Keratinocyte (primary cell): ENCODE measurements around the gene NATD1. TPM values are rescaled to one million over a fixed set of nuclear protein-coding genes. Genes with fewer than 3 reads are reported as not detected.
A peak's percentile ranks its signal among the peaks of the same experiment; 100 is the strongest.

Source experiments
- DNase-seq: peaks from one replicate; pipeline ENCODE4 v3.0.0-alpha.2; 2011; ENCODE audit warnings: low read depth, missing footprints, low spot score
- FAIRE-seq: peaks from 2 replicates; lab custom pipeline; 2011; peaks lifted over from hg19 to GRCh38; lab: Jason Lieb, UNC
- H2AFZ ChIP-seq: 2 replicates; pipeline ENCODE4 v1.6.0; 2012; ENCODE audit warnings: low read length, control low read depth, inconsistent platforms; ENCODE audit not compliant: control insufficient read depth
- H3K27ac ChIP-seq: 2 replicates; pipeline ENCODE4 v1.5.1; 2011; ENCODE audit warnings: low read length; ENCODE audit not compliant: control insufficient read depth, insufficient read depth
- H3K27me3 ChIP-seq: 3 replicates; pipeline ENCODE4 v1.6.0; 2011; ENCODE audit warnings: low read length; ENCODE audit not compliant: control insufficient read depth, insufficient read depth; ENCODE audit errors: extremely low read depth
- H3K36me3 ChIP-seq, 2 experiments: 2 replicates in 1 of 2; 3 replicates in 1 of 2; pipeline ENCODE4 v1.5.1; 2011; ENCODE audit warnings: low read length in 2 of 2, mild to moderate bottlenecking in 1 of 2; ENCODE audit not compliant: control insufficient read depth in 2 of 2, insufficient read depth in 2 of 2; ENCODE audit errors: extremely low read depth in 1 of 2
- H3K4me1 ChIP-seq: 3 replicates; pipeline ENCODE4 v1.5.1; 2011; ENCODE audit warnings: low read length; ENCODE audit not compliant: control insufficient read depth, insufficient read depth; ENCODE audit errors: extremely low read depth
- H3K4me2 ChIP-seq: 3 replicates; pipeline ENCODE4 v1.6.0; 2011; ENCODE audit warnings: low read depth, low read length; ENCODE audit not compliant: control insufficient read depth, insufficient read depth; ENCODE audit errors: extremely low read depth
- H3K4me3 ChIP-seq, 3 experiments: fragments of 200-600 bp in 1 of 3; sonication (generic) in 1 of 3; 2 replicates in 2 of 3; 3 replicates in 1 of 3; pipeline ENCODE4 v1.5.1; 2011 to 2016; ENCODE audit warnings: low read length in 3 of 3, mild to moderate bottlenecking in 3 of 3, control low read depth in 2 of 3, inconsistent platforms in 1 of 3, low read depth in 1 of 3, mixed read lengths in 1 of 3, mixed run types in 1 of 3, moderate library complexity in 1 of 3; ENCODE audit not compliant: control insufficient read depth in 2 of 3, insufficient read depth in 2 of 3; ENCODE audit errors: extremely low read depth in 1 of 3
- H3K79me2 ChIP-seq: 2 replicates; pipeline ENCODE4 v1.6.0; 2012; ENCODE audit warnings: low read length; ENCODE audit not compliant: control insufficient read depth, insufficient read depth
- H3K9ac ChIP-seq: 3 replicates; pipeline ENCODE4 v1.6.0; 2011; ENCODE audit warnings: low read length; ENCODE audit not compliant: control insufficient read depth, insufficient read depth; ENCODE audit errors: extremely low read depth
- H3K9me1 ChIP-seq: 3 replicates; pipeline ENCODE4 v1.6.0; 2011; ENCODE audit warnings: low read length; ENCODE audit not compliant: control insufficient read depth, insufficient read depth; ENCODE audit errors: extremely low read depth
- H3K9me3 ChIP-seq: 2 replicates; pipeline ENCODE4 v1.5.1; 2012; ENCODE audit warnings: low read depth, low read length; ENCODE audit not compliant: control insufficient read depth
- H4K20me1 ChIP-seq: 3 replicates; pipeline ENCODE4 v1.6.0; 2011; ENCODE audit warnings: low read length; ENCODE audit not compliant: control insufficient read depth, insufficient read depth; ENCODE audit errors: extremely low read depth
- EZH2 ChIP-seq: IDR thresholded peaks from one replicate; pipeline ENCODE4 v1.6.1; 2012; ENCODE audit warnings: inconsistent platforms, mild to moderate bottlenecking, low read length, moderate library complexity
- dilution Hi-C: fragments of 300-500 bp; cut with MboI; formaldehyde crosslinking; loops from one replicate; pipeline ENCODE4 v1.7.0; 2020; ENCODE audit warnings: low sequenced_read_pairs; ENCODE audit not compliant: extremely low pct_ligation_motif_present
- polyA plus RNA-seq, 5 experiments: library from polyadenylated mRNA; depleted of rRNA in 3 of 5; stranded (reverse) in 3 of 5; stranded (forward) in 1 of 5; unstranded in 1 of 5; fragments of >200 nt; gene quantifications; 1 replicate in 1 of 5; 2 replicates in 3 of 5; 3 replicates in 1 of 5; pipeline versions ENCODE4 v1.2.1 to v1.2.3, GENCODE V29; 2011 to 2012; ENCODE audit warnings: missing spikeins in 2 of 5, low read depth in 1 of 5, low replicate concordance in 1 of 5
- TF ChIP-seq, protein P1 (sequence below), 3 experiments: IDR thresholded peaks in 1 of 3; conservative IDR thresholded peaks in 1 of 3; optimal IDR thresholded peaks in 1 of 3; 2 replicates in 2 of 3; 3 replicates in 1 of 3; pipeline versions ENCODE3 to v1.5.1; 2011; ENCODE audit warnings: low read length in 3 of 3, mild to moderate bottlenecking in 3 of 3, moderate library complexity in 2 of 3, control low read depth in 1 of 3, inconsistent platforms in 1 of 3; ENCODE audit not compliant: insufficient read depth in 2 of 3; ENCODE audit errors: extremely low read depth in 1 of 3

Gene NATD1
- polyA plus RNA-seq, 1 donor (not counting 4 experiments of a cell fraction or from before 2014, with no cell fraction given), result 1.5 TPM

DNA sequence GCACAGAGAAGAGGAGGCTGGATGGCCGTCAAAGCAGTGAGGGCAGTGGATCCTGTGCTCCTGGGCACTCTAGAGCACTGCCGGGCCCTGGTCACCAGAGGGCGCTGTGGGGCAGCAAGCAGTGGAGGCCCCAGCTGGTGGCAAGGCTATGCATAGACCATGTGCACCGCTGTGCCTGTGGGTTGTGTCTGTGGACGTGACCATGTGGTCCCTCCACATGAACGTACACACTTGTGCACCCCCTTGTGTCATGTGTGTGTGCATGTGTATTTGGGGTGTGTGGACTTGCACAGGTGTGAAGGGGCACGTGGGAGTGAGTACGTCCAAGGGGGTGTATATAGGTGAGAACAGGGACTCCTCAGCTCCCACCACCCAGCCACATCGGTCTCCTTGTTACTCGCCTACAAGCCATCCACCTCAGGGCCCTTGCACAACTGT, 26.9 kb upstream of the NATD1 start:
- Histone ChIP-seq H2AFZ (peak overlapping the region; percentile 39), H3K27me3 (no peaks in the 10 kb centered on the region), H4K20me1 (no peaks in the 10 kb centered on the region), H3K27ac (no peak overlapping the region), H3K4me3 (no peak overlapping the region), H3K9me1 (no peaks in the 10 kb centered on the region), H3K4me1 (peaks cover 23% of the 10 kb centered on the region), H3K9me3 (no peaks in the 10 kb centered on the region), H3K4me2 (no peak overlapping the region), H3K9ac (no peak overlapping the region), H3K79me2 (peaks cover 5% of the 10 kb centered on the region), H3K36me3 (no peaks in the 10 kb centered on the region)
- TF ChIP-seq, protein P1, sequence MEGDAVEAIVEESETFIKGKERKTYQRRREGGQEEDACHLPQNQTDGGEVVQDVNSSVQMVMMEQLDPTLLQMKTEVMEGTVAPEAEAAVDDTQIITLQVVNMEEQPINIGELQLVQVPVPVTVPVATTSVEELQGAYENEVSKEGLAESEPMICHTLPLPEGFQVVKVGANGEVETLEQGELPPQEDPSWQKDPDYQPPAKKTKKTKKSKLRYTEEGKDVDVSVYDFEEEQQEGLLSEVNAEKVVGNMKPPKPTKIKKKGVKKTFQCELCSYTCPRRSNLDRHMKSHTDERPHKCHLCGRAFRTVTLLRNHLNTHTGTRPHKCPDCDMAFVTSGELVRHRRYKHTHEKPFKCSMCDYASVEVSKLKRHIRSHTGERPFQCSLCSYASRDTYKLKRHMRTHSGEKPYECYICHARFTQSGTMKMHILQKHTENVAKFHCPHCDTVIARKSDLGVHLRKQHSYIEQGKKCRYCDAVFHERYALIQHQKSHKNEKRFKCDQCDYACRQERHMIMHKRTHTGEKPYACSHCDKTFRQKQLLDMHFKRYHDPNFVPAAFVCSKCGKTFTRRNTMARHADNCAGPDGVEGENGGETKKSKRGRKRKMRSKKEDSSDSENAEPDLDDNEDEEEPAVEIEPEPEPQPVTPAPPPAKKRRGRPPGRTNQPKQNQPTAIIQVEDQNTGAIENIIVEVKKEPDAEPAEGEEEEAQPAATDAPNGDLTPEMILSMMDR (optimal IDR thresholded peaks at IDR 0.05 in 1 of 3, IDR thresholded peaks at IDR 0.05 in 1 of 3, conservative IDR thresholded peaks at IDR 0.05 in 1 of 3; ENCODE audit: extremely low read depth in 1 of 3, insufficient read depth in 2 of 3, low read length in 3 of 3), result peak; percentile 98 to 100 (median 100)
- no peak for TF ChIP-seq EZH2
- dilution Hi-C loops, result no loop called here
- FAIRE-seq, result peak; percentile 75
- DNase-seq, result no peak

- peaks cover 25% of the 10 kb centered on the region for H3K4me1 ChIP-seq
- FAIRE-seq (no peak), DNase-seq (no peak)
- H3K9me3 ChIP-seq, result no peaks in the 10 kb centered on the region
- H3K79me2 ChIP-seq, result no peaks in the 10 kb centered on the region
- H2AFZ ChIP-seq, result peak overlapping the region; percentile 39
- TF ChIP-seq EZH2, result no peak
- TF ChIP-seq, protein P1 (optimal IDR thresholded peaks at IDR 0.05 in 1 of 3, IDR thresholded peaks at IDR 0.05 in 1 of 3, conservative IDR thresholded peaks at IDR 0.05 in 1 of 3; ENCODE audit: extremely low read depth in 1 of 3, insufficient read depth in 2 of 3, low read length in 3 of 3), result no peak
- no peak overlapping the region for H3K27ac ChIP-seq
- no peaks in the 10 kb centered on the region for H3K36me3 ChIP-seq
- dilution Hi-C loops, result no loop called here
- no peaks in the 10 kb centered on the region for H4K20me1 ChIP-seq
- H3K4me3 ChIP-seq, result no peak overlapping the region
- H3K9ac ChIP-seq, result no peak overlapping the region
- no peak overlapping the region for H3K4me2 ChIP-seq
- no peaks in the 10 kb centered on the region for H3K9me1 ChIP-seq
- H3K27me3 ChIP-seq, result no peaks in the 10 kb centered on the region
These were observed 26.4 kb upstream of the NATD1 start for GRCh38 chr17:21279582-21279981.
